Measurements from ENCODE around the gene EXOC4. TPM values are rescaled to one million over a fixed set of nuclear protein-coding genes. Genes with fewer than 3 reads are reported as not detected.

The EXOC4 gene
- total RNA-seq, 2 experiments from 2014 or later: 58.0 to 59.9 TPM

GRCh38 chr7:133561396-133561795, 308.5 kb downstream of the EXOC4 start:
- DNase-seq: no peak
- H3K4me1 ChIP-seq (ENCODE audit: insufficient read depth, low read length): no peaks in the 10 kb centered on the region
- no peaks in the 10 kb centered on the region for H3K27me3 ChIP-seq (ENCODE audit: control insufficient read depth in 1 of 2, insufficient read depth in 2 of 2, low read length in 2 of 2)
- CTCF ChIA-PET: no interaction called here
- no peak overlapping the region for H3K27ac ChIP-seq (ENCODE audit: low read depth in 1 of 2, low read length in 2 of 2)
- H3K36me3 Mint-ChIP-seq (ENCODE audit: low read depth): peaks cover 32% of the 10 kb centered on the region
- H3K9me3 Mint-ChIP-seq: peaks cover 4% of the 10 kb centered on the region
- no peaks in the 10 kb centered on the region for H3K27me3 Mint-ChIP-seq
- TF ChIP-seq CTCF (IDR thresholded peaks at IDR 0.05): no peak
- no peaks in the 10 kb centered on the region for H3K9me3 ChIP-seq (ENCODE audit: control insufficient read depth in 1 of 2, insufficient read depth in 1 of 2, low read length in 2 of 2)
- H3K4me3 ChIP-seq (ENCODE audit: low read length): no peak overlapping the region
- H3K27ac Mint-ChIP-seq: no peak overlapping the region
- ATAC-seq (ENCODE audit: poor library complexity): no peak
- POLR2A ChIA-PET: interaction anchor here (1.1 kb wide), 1 partner anchor 10 kb away, joined by 4 read pairs; no protein-coding TSS in a partner anchor
- no peaks in the 10 kb centered on the region for H3K36me3 ChIP-seq (ENCODE audit: insufficient read depth, low read length)
- H3K4me1 Mint-ChIP-seq (ENCODE audit: low read depth): no peaks in the 10 kb centered on the region
- intact Hi-C loops (cut with DNase I, micrococcal nuclease): no loop called here
- H3K4me3 Mint-ChIP-seq: no peak overlapping the region

- TF ChIP-seq CTCF (IDR thresholded peaks at IDR 0.05): no peak
- Mint-ChIP-seq H3K27ac (no peak overlapping the region), H3K27me3 (no peaks in the 10 kb centered on the region), H3K4me3 (no peak overlapping the region), H3K9me3 (peaks cover 5% of the 10 kb centered on the region), H3K36me3 (ENCODE audit: low read depth) (peaks cover 33% of the 10 kb centered on the region), H3K4me1 (ENCODE audit: low read depth) (no peaks in the 10 kb centered on the region)
- Histone ChIP-seq H3K27me3 (ENCODE audit: control insufficient read depth in 1 of 2, insufficient read depth in 2 of 2, low read length in 2 of 2) (no peaks in the 10 kb centered on the region), H3K4me1 (ENCODE audit: insufficient read depth, low read length) (no peaks in the 10 kb centered on the region), H3K9me3 (ENCODE audit: control insufficient read depth in 1 of 2, insufficient read depth in 1 of 2, low read length in 2 of 2) (no peaks in the 10 kb centered on the region), H3K4me3 (ENCODE audit: low read length) (no peak overlapping the region), H3K27ac (ENCODE audit: low read depth in 1 of 2, low read length in 2 of 2) (no peak overlapping the region), H3K36me3 (ENCODE audit: insufficient read depth, low read length) (no peaks in the 10 kb centered on the region)
- DNase-seq (no peak), ATAC-seq (ENCODE audit: poor library complexity) (no peak)
- intact Hi-C loops (cut with DNase I, micrococcal nuclease): no loop called here
- ChIA-PET CTCF (no interaction called here), POLR2A (no interaction called here)
These were observed 309.7 kb downstream of the EXOC4 start for GRCh38 chr7:133562621-133563020.

- peaks cover 5% of the 10 kb centered on the region for H3K9me3 Mint-ChIP-seq
- ATAC-seq (ENCODE audit: poor library complexity): no peak
- Histone ChIP-seq H3K27ac (ENCODE audit: low read depth in 1 of 2, low read length in 2 of 2) (no peak overlapping the region), H3K9me3 (ENCODE audit: control insufficient read depth in 1 of 2, insufficient read depth in 1 of 2, low read length in 2 of 2) (no peaks in the 10 kb centered on the region), H3K27me3 (ENCODE audit: control insufficient read depth in 1 of 2, insufficient read depth in 2 of 2, low read length in 2 of 2) (no peaks in the 10 kb centered on the region), H3K36me3 (ENCODE audit: insufficient read depth, low read length) (no peaks in the 10 kb centered on the region), H3K4me3 (ENCODE audit: low read length) (no peak overlapping the region), H3K4me1 (ENCODE audit: insufficient read depth, low read length) (no peaks in the 10 kb centered on the region)
- H3K36me3 Mint-ChIP-seq (ENCODE audit: low read depth): peaks cover 33% of the 10 kb centered on the region
- intact Hi-C loops (cut with DNase I, micrococcal nuclease): no loop called here
- no peaks in the 10 kb centered on the region for H3K4me1 Mint-ChIP-seq (ENCODE audit: low read depth)
- no peak for TF ChIP-seq CTCF (IDR thresholded peaks at IDR 0.05)
- DNase-seq: no peak
- H3K27ac Mint-ChIP-seq: no peak overlapping the region
- POLR2A ChIA-PET: no interaction called here
- no peaks in the 10 kb centered on the region for H3K27me3 Mint-ChIP-seq
- CTCF ChIA-PET: no interaction called here
- H3K4me3 Mint-ChIP-seq: no peak overlapping the region
These were observed 310.4 kb downstream of the EXOC4 start for GRCh38 chr7:133563251-133563650.
